ENCODE data around the gene UQCRC1.

Gene UQCRC1

DNA sequence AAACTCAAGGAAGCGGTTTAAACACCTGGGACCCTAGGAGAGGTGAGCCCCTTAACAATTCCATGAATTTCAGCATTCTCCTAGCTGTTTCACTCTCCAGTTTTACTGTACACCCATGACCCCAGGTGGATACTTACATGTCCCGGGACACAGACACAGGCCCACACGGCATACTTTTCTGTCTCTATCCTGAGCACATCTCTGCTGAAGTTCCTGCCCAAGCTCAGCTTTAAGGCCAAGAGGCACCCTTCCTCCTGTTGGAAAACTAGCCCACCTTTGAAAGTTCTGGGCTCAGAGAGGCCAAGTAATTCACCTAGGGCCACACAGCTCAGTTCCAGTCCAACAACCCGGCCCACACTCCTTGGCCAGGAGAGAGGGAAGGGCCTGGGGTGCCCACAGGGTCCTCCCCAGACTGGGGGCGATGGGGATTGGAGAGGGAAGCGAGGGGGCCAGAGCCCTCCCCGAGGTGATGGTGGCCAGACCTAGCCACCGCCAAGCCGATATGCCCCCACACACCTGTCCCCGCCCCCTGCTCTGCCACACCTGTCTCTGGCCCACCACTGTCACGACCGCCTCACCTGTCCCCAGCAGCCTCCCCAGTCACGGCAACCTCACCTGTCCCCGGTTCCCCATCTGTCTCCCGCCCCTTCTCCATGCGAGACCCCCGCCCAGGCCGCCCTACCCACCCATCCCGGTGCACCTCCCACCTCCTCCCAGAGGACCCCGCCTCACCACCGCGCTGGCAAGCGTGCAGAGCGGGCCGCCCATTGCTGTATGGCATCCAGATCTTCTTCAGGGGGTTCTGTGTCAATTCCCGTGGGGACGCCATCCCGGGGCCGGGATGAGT is 53.3 kb downstream of the UQCRC1 start:
- Histone ChIP-seq H3K4me2 (ENCODE audit: low read depth, low read length) (peak overlapping the region; percentile 78), H3K4me3 (ENCODE audit: low read length) (peak overlapping the region; percentile 67), H3K36me3 (replicated peaks; ENCODE audit: insufficient read depth, low read length) (no peaks in the 10 kb centered on the region), H3K27me3 (replicated peaks; ENCODE audit: insufficient read depth, low read length) (no peaks in the 10 kb centered on the region), H3K4me1 (ENCODE audit: low read length) (peaks cover 11% of the 10 kb centered on the region), H3K9me3 (replicated peaks; ENCODE audit: insufficient read depth, low read length) (no peaks in the 10 kb centered on the region), H3F3A (ENCODE audit: insufficient read depth, low read length) (peaks cover 9% of the 10 kb centered on the region), H2AFZ (ENCODE audit: low read length) (peak overlapping the region; percentile 77), H3K9me2 (replicated peaks; ENCODE audit: insufficient read depth, low read length) (no peaks in the 10 kb centered on the region), H4K20me1 (ENCODE audit: insufficient read depth, low read length) (no peaks in the 10 kb centered on the region), H3K27ac (ENCODE audit: low read length) (no peak overlapping the region), H3K79me2 (ENCODE audit: low read length) (no peaks in the 10 kb centered on the region), H3K9ac (ENCODE audit: low read length) (peak overlapping the region; percentile 49; the same call in 1 of the 2 replicates)
- no peak for DNase-seq
- TF ChIP-seq, protein P1, sequence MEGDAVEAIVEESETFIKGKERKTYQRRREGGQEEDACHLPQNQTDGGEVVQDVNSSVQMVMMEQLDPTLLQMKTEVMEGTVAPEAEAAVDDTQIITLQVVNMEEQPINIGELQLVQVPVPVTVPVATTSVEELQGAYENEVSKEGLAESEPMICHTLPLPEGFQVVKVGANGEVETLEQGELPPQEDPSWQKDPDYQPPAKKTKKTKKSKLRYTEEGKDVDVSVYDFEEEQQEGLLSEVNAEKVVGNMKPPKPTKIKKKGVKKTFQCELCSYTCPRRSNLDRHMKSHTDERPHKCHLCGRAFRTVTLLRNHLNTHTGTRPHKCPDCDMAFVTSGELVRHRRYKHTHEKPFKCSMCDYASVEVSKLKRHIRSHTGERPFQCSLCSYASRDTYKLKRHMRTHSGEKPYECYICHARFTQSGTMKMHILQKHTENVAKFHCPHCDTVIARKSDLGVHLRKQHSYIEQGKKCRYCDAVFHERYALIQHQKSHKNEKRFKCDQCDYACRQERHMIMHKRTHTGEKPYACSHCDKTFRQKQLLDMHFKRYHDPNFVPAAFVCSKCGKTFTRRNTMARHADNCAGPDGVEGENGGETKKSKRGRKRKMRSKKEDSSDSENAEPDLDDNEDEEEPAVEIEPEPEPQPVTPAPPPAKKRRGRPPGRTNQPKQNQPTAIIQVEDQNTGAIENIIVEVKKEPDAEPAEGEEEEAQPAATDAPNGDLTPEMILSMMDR (IDR thresholded peaks at IDR 0.05; ENCODE audit: low read length): no peak
- TF ChIP-seq EZH2phosphoT487 (IDR thresholded peaks at IDR 0.05; ENCODE audit: low read length): no peak
- TF ChIP-seq EZH2 (optimal IDR thresholded peaks at IDR 0.05; ENCODE audit: low read depth, low read length): no peak

- Histone ChIP-seq H3K79me2 (ENCODE audit: low read length) (no peaks in the 10 kb centered on the region), H3K27ac (ENCODE audit: low read length) (no peak overlapping the region), H2AFZ (ENCODE audit: low read length) (no peak overlapping the region), H3K9me3 (replicated peaks; ENCODE audit: insufficient read depth, low read length) (no peaks in the 10 kb centered on the region), H3K9ac (ENCODE audit: low read length) (no peak overlapping the region), H3F3A (ENCODE audit: insufficient read depth, low read length) (peaks cover 9% of the 10 kb centered on the region), H3K9me2 (replicated peaks; ENCODE audit: insufficient read depth, low read length) (no peaks in the 10 kb centered on the region), H3K27me3 (replicated peaks; ENCODE audit: insufficient read depth, low read length) (no peaks in the 10 kb centered on the region), H3K4me1 (ENCODE audit: low read length) (peaks cover 9% of the 10 kb centered on the region), H3K4me2 (ENCODE audit: low read depth, low read length) (peak overlapping the region; percentile 78; the same call in 1 of the 2 replicates), H3K36me3 (replicated peaks; ENCODE audit: insufficient read depth, low read length) (no peaks in the 10 kb centered on the region), H3K4me3 (ENCODE audit: low read length) (peak overlapping the region; percentile 67; the same call in 1 of the 2 replicates), H4K20me1 (ENCODE audit: insufficient read depth, low read length) (no peaks in the 10 kb centered on the region)
- DNase-seq: no peak
- TF ChIP-seq EZH2 (optimal IDR thresholded peaks at IDR 0.05; ENCODE audit: low read depth, low read length) (no peak), EZH2phosphoT487 (IDR thresholded peaks at IDR 0.05; ENCODE audit: low read length) (no peak)
- TF ChIP-seq, protein P1 (IDR thresholded peaks at IDR 0.05; ENCODE audit: low read length): no peak
These were observed 54.1 kb downstream of the UQCRC1 start for GRCh38 chr3:48555231-48555948.

GRCh38 chr3:48553886-48554845 is 55.3 kb downstream of the UQCRC1 start:
- TF ChIP-seq EZH2 (optimal IDR thresholded peaks at IDR 0.05; ENCODE audit: low read depth, low read length): no peak
- TF ChIP-seq, protein P1 (IDR thresholded peaks at IDR 0.05; ENCODE audit: low read length): no peak
- TF ChIP-seq EZH2phosphoT487 (IDR thresholded peaks at IDR 0.05; ENCODE audit: low read length): no peak
- Histone ChIP-seq H3K4me2 (ENCODE audit: low read depth, low read length) (no peak overlapping the region), H3K4me1 (ENCODE audit: low read length) (peaks cover 4% of the 10 kb centered on the region)

More at GRCh38 chr3:48553886-48554845, 55.3 kb downstream of the UQCRC1 start:
- H3K79me2 ChIP-seq (ENCODE audit: low read length): no peaks in the 10 kb centered on the region
- H3K4me3 ChIP-seq (ENCODE audit: low read length): no peak overlapping the region
- no peaks in the 10 kb centered on the region for H3K9me2 ChIP-seq (replicated peaks; ENCODE audit: insufficient read depth, low read length)
- no peak overlapping the region for H2AFZ ChIP-seq (ENCODE audit: low read length)
- H3K9me3 ChIP-seq (replicated peaks; ENCODE audit: insufficient read depth, low read length): no peaks in the 10 kb centered on the region
- H4K20me1 ChIP-seq (ENCODE audit: insufficient read depth, low read length): no peaks in the 10 kb centered on the region
- peaks cover 9% of the 10 kb centered on the region for H3F3A ChIP-seq (ENCODE audit: insufficient read depth, low read length)
- no peak for DNase-seq
- H3K27ac ChIP-seq (ENCODE audit: low read length): no peak overlapping the region
- H3K9ac ChIP-seq (ENCODE audit: low read length): no peak overlapping the region
- no peaks in the 10 kb centered on the region for H3K36me3 ChIP-seq (replicated peaks; ENCODE audit: insufficient read depth, low read length)
- H3K27me3 ChIP-seq (replicated peaks; ENCODE audit: insufficient read depth, low read length): no peaks in the 10 kb centered on the region
